HepG2 (cell line): ENCODE data around the gene DCAF15. TPM values are rescaled to one million over a fixed set of nuclear protein-coding genes. Genes with fewer than 3 reads are reported as not detected.

ENCODE experiments used
- E2F2 ChIP-seq: sonication (generic); formaldehyde crosslinking; IDR thresholded peaks from 2 replicates; pipeline ENCODE4 v1.4.0; 2020; ENCODE audit warnings: missing genetic modification reagents, borderline replicate concordance
- MBNL3 ChIP-seq: fragments of 250-450 bp; sonication (Bioruptor Pico); conservative IDR thresholded peaks from 2 replicates; pipeline ENCODE4 v1.8.0; 2022; ENCODE audit warnings: mild to moderate bottlenecking, inconsistent platforms
- MLLT10 ChIP-seq: sonication (generic); formaldehyde crosslinking; IDR thresholded peaks from 2 replicates; pipeline ENCODE4 v1.4.0; 2020; ENCODE audit warnings: missing genetic modification reagents
- ZBTB33 ChIP-seq: sonication (generic); formaldehyde crosslinking; IDR thresholded peaks from 2 replicates; pipeline ENCODE4 v1.4.0; 2020; ENCODE audit warnings: missing genetic modification reagents
- ZEB1 ChIP-seq: IDR thresholded peaks from 2 replicates; pipeline ENCODE4 v1.6.1; 2012; ENCODE audit warnings: mild to moderate bottlenecking, low read depth, inconsistent platforms; ENCODE audit not compliant: insufficient replicate concordance
- ZNF431 ChIP-seq: sonication (generic); formaldehyde crosslinking; IDR thresholded peaks from 2 replicates; pipeline ENCODE4 v1.9.0; 2022; ENCODE audit warnings: missing genetic modification reagents, low read depth, mild to moderate bottlenecking, borderline replicate concordance
- ZNF737 ChIP-seq: sonication (generic); formaldehyde crosslinking; IDR thresholded peaks from 2 replicates; pipeline ENCODE4 v1.5.0; 2020; ENCODE audit warnings: missing genetic modification reagents, mild to moderate bottlenecking, borderline replicate concordance
- polyA plus RNA-seq, 8 experiments: library from polyadenylated mRNA; depleted of rRNA in 3 of 8; stranded (reverse) in 7 of 8; unstranded in 1 of 8; fragments of >200 nt; fragmentation: Illumina TruSeq in 4 of 8; extraction: Trizol in 4 of 8; gene quantifications; 2 replicates each; pipeline versions ENCODE4 v1.2.1 to v1.2.3, GENCODE V29; 2011 to 2016; ENCODE audit warnings: low read depth in 4 of 8, missing spikeins in 1 of 8, mixed read lengths in 1 of 8; ENCODE audit not compliant: insufficient read depth in 1 of 8
- total RNA-seq, 5 experiments: library from RNA; depleted of rRNA; stranded (reverse); fragments of >200 nt; fragmentation: Illumina TruSeq; extraction: Trizol; gene quantifications; 2 replicates each; pipeline ENCODE4 v1.2.3, GENCODE V29; 2016; ENCODE audit warnings: low read depth in 1 of 5
- TF ChIP-seq, protein P1 (sequence below): sonication (generic); formaldehyde crosslinking; IDR thresholded peaks from 2 replicates; pipeline ENCODE4 v1.4.0; 2020; ENCODE audit warnings: mild to moderate bottlenecking, missing genetic modification reagents
- TF ChIP-seq, protein P2 (sequence below): sonication (generic); formaldehyde crosslinking; IDR thresholded peaks from 2 replicates; pipeline ENCODE4 v1.5.1; 2020; ENCODE audit warnings: missing genetic modification reagents, mild to moderate bottlenecking, borderline replicate concordance

Gene DCAF15
- total and polyA plus RNA-seq, 2 of the 13 experiments (the other 11 are each of a cell fraction or from before 2014, with no cell fraction given), result 13.6 to 14.0 TPM

- TF ChIP-seq ZBTB33 (peak; percentile 51; the same call in 1 of the 2 replicates), ZEB1 (no peak), E2F2 (CRISPR knock-in tag) (no peak), MBNL3 (CRISPR knock-in tag) (no peak), ZNF431 (CRISPR knock-in tag) (no peak), ZNF737 (no peak), MLLT10 (CRISPR knock-in tag) (no peak)
- TF ChIP-seq, protein P1, sequence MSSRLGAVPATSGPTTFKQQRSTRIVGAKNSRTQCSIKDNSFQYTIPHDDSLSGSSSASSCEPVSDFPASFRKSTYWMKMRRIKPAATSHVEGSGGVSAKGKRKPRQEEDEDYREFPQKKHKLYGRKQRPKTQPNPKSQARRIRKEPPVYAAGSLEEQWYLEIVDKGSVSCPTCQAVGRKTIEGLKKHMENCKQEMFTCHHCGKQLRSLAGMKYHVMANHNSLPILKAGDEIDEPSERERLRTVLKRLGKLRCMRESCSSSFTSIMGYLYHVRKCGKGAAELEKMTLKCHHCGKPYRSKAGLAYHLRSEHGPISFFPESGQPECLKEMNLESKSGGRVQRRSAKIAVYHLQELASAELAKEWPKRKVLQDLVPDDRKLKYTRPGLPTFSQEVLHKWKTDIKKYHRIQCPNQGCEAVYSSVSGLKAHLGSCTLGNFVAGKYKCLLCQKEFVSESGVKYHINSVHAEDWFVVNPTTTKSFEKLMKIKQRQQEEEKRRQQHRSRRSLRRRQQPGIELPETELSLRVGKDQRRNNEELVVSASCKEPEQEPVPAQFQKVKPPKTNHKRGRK (CRISPR knock-in tag), result no peak
- TF ChIP-seq, protein P2, sequence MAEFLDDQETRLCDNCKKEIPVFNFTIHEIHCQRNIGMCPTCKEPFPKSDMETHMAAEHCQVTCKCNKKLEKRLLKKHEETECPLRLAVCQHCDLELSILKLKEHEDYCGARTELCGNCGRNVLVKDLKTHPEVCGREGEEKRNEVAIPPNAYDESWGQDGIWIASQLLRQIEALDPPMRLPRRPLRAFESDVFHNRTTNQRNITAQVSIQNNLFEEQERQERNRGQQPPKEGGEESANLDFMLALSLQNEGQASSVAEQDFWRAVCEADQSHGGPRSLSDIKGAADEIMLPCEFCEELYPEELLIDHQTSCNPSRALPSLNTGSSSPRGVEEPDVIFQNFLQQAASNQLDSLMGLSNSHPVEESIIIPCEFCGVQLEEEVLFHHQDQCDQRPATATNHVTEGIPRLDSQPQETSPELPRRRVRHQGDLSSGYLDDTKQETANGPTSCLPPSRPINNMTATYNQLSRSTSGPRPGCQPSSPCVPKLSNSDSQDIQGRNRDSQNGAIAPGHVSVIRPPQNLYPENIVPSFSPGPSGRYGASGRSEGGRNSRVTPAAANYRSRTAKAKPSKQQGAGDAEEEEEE (CRISPR knock-in tag), result no peak
Measured at GRCh38 chr19:13917888-13918406, 34.4 kb upstream of the DCAF15 start (continued).
